ENCODE measurements around the gene TULP4.
"Not testable (repeated sequence)": the region's sequence is repeated elsewhere in the genome, so short reads cannot be mapped to it uniquely, and the experiment has no call there.

TULP4 gene

GRCh38 chr6:158464483-158464882 lies 152.2 kb downstream of the TULP4 start:
- no peak for DNase-seq

DNA sequence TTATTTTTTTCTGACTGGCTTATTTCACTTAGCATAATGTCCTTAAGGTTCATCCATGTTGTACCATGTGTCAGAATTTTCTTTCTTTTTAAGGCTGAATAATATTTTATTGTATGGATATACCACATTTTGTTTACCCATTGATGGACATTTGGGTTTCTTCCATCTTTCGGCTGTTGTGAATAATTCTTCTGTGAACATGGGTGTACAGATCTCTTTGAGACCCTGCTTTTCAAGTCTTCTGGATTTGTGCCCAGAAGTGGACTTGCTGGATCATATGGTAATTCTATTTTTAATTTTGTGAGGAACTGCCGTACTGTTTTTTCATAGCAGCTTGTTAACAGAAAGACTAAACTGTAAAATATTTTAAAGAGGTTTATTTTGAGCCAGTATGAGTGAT lies 153.0 kb downstream of the TULP4 start:
- no peak for DNase-seq

DNA sequence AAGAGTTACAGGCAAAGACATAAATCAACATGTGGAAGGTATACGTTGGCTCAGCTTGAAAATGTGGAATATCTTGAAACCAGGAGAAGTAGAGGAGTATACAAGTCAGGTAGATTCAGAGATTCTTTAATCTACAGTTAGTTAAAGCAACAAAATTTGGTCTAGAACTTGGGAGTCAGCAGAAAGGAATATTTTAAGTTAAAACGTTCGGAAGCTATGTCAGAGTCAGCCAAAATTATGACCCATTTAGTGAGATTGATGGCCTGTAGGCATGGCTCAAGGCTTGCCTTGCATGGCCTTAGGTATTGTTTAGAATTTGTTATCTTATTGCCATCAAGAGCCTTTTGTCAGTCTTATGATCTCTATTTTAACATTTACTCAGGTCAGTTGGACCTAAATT lies 153.5 kb downstream of the TULP4 start:
- no peak for DNase-seq

DNA sequence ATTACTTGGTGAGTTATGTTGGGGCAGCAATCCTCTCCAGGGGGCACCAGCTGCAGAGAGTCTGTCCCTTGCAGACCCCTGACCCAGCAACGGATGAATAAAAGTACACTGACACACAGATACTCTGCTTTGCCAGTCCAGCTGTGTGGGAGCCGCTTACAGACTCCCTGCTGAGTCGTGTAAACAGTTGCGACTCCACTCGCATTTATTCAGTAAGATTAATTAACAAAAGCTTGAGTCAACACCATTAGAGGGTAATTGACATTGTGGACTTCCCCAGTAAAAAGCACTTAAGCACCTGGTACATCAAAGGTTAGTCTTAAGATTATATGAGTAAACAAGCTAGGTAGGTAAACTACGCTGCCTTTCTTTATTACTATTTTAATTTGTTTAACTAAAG lies 155.7 kb downstream of the TULP4 start:
- no peak for DNase-seq

- DNase-seq = no peak
Measured at GRCh38 chr6:158468666-158469065, 156.4 kb downstream of the TULP4 start.

DNA sequence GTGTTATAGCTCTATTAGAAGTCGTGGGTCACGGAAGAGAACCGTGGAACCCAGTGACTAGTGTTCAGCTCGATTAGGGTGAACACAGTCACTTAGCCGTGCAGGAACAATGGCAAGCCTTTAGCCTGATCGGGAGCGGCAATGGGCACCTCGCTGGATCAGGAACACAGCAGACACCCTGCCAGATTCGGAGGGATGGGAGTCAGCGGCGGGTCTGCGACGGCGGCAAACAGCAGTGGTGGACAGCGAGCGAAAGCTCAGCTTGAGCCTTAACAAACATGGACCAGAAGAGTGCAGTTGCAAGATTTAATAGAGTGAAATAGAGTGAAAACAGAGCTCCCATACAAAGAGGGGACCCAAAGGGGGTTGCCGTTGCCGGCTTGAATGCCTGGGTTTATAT lies 157.8 kb downstream of the TULP4 start:
- not testable (repeated sequence) for DNase-seq

DNA sequence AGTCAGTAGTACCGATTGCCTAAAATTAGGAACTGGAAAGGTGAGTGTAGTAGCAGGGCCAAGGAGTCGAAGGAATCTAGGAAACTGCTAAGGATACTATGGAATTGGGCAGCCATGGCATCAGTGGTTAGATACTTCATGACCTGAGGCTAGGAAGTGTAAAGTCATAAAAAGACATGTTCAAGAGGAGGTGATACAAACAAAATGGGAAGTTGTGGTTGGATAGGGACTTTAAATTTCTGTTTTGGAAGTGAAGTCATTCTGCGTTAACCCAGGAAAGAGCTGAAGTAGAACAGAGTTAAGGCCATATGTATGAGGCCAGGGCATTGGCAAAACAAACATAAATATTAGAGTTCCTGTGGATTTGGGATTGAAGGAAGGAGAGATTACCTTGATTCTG lies 159.1 kb downstream of the TULP4 start:
- DNase-seq = no peak

- no peak for DNase-seq
Measured at GRCh38 chr6:158472447-158472846, 160.2 kb downstream of the TULP4 start.

GRCh38 chr6:158474961-158475343 lies 162.7 kb downstream of the TULP4 start:
- peak in 1 of 56 donors; percentile 12 for DNase-seq

GRCh38 chr6:158475344-158476302 lies 163.4 kb downstream of the TULP4 start:
- peak in 16 of 56 donors; percentile 9 to 68 (median 40) for DNase-seq

- DNase-seq = no peak
Measured at GRCh38 chr6:158476389-158476788, 164.1 kb downstream of the TULP4 start.

- DNase-seq = not testable (repeated sequence)
Measured at GRCh38 chr6:158477722-158478121, 165.5 kb downstream of the TULP4 start.

DNA sequence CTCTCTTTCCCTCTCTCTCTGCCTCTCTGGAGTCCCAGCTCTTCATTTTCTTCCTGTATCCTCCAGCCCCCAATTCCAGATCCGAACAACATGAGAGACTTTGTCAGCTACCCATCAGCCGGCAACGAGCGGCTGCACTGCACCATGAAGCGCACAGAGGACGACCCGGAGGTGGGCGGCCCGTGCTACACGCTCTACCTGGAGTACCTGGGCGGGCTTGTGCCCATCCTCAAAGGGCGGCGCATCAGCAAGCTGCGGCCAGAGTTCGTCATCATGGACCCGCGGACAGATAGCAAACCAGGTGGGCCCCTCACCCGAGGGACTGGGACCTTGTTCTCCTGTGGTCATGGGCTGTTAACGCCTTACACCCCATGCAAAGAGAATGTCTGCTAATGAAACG lies 168.7 kb downstream of the TULP4 start:
- DNase-seq = no peak

DNA sequence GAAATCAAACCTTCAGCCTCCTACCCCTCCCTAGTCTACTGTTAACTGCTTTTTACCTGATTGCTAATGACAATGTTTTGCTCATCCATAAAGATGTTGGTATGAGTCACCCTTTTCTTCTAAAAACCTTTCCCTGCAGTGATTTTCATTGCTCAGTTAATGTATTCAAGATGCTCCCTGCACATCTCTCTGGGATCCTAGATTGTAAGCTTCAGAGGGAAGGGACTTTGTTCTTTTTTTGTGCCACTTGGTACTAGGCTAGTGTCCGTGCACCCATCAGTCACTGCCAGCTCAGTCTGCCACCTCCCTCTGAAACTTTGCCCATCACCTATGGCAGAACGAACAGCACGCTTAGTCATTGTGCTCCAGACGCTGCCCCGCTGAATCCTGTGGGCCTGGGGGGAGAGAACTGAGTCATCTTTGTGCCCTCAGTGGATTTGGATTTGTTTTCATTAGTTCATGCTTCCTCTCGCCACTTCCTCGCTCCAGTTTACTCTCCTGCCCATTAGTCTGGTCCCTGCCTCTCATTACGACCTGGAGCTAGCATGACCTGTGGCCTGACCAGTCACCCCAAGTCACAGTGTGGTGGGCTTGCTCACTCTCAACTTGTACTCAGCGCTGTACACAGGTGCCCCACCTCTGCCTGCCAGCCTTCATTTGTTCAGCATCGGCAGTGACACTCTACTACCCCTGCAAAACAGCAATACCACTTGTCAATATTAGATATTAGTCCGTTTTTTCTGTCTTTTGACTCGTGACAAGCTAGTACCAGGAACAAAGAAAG lies 169.6 kb downstream of the TULP4 start:
- peak in 14 of 56 donors; percentile 11 to 58 (median 26) for DNase-seq

GRCh38 chr6:158485431-158485830 lies 173.2 kb downstream of the TULP4 start:
- no peak for DNase-seq

DNA sequence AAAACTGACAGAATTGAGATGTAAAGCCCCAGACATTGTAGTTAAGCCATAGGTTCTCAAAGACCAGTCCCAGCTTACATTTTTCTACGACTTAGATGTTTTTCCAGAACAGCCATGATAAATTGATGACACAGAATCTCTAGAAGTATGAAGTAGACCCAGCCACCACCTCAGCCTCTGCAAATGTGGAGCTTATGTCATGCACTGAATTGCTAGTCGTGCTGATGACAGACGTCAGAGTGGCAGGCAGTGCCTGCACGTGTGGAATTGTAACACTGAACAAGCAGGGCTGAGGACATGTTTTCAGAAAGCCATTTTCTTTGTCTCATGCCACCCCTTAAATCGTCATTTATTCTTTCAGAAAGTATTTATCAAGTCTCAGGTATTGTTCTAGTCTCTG lies 175.2 kb downstream of the TULP4 start:
- DNase-seq = peak in 9 of 56 donors; percentile 7 to 52 (median 27)

DNA sequence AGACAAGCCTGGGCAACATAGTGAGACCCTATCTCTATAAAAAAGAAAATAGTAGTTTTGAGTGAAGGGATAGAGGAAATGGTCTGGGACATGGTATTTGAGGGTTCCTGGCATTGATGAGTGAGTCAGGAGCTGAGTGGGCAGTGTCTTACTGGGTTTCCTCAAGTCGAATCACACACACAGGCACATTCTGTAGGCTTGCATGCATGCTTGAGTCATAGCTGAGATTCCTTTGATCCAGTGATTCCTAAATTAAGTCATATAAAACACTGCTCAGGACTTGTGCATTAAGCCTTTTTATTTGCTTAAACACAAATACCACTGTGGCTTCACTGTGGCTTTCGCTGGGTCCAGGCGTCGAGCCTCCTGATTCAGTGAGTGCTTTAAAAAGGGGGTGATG lies 175.8 kb downstream of the TULP4 start:
- DNase-seq = peak in 13 of 56 donors; percentile 18 to 72 (median 36)

- no peak for DNase-seq
Measured at GRCh38 chr6:158489441-158489840, 177.2 kb downstream of the TULP4 start.

- DNase-seq = no peak
Measured at GRCh38 chr6:158492881-158493280, 180.6 kb downstream of the TULP4 start.

DNA sequence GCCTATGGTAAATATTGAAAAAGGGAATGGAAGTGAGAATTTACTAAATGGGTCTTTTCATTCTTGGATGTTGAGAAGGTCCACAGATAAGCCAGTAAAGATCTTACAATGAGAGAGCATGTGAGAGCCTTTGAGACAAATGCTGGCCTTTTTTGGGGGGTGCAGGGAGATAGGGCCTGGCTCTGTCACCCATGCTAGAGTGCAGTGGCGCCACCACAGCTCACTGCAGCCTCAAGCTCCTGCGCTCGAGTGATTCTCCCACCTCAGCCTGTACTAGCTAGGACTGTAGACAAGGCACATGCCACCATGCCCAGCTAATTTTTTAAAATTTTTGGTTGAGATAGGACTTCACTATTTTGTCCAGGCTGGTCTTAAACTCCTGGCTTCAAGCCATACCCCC lies 184.4 kb downstream of the TULP4 start:
- DNase-seq = no peak

- no peak for DNase-seq
Measured at GRCh38 chr6:158497620-158498019, 185.4 kb downstream of the TULP4 start.

- peak in 1 of 56 donors; percentile 25 for DNase-seq
Measured at GRCh38 chr6:158498362-158498761, 186.1 kb downstream of the TULP4 start.
